RWPE2 (cell line): ENCODE results near the gene SUPT20H.

Experiments
- ATAC-seq: fragments of 200-7000 bp; cut with Tn5 transposase; 3 replicates; pipeline ENCODE4 v1.9.1; 2021; ENCODE audit warnings: low read depth
- DNase-seq: peaks from one replicate; pipeline ENCODE4 v3.0.0-alpha.2; 2020; ENCODE audit warnings: low spot score
- H3K27ac ChIP-seq: fragments of 450-650 bp; 2 replicates; pipeline ENCODE4 v1.5.1; 2017; ENCODE audit warnings: mild to moderate bottlenecking; ENCODE audit not compliant: poor library complexity, severe bottlenecking
- H3K27me3 ChIP-seq: fragments of 250-450 bp; sonication (Bioruptor Pico); 2 replicates; pipeline ENCODE4 v1.5.1; 2021; ENCODE audit warnings: mild to moderate bottlenecking, moderate library complexity; ENCODE audit not compliant: insufficient read depth, poor library complexity, severe bottlenecking
- H3K36me3 ChIP-seq: fragments of 250-450 bp; sonication (Bioruptor Pico); 2 replicates; pipeline ENCODE4 v1.5.1; 2020; ENCODE audit warnings: low read depth, mild to moderate bottlenecking, moderate library complexity
- H3K4me1 ChIP-seq: fragments of 250-450 bp; sonication (Bioruptor Pico); 2 replicates; pipeline ENCODE4 v1.5.1; 2021; ENCODE audit warnings: mild to moderate bottlenecking, moderate library complexity; ENCODE audit not compliant: insufficient read depth, poor library complexity, severe bottlenecking
- H3K4me3 ChIP-seq: fragments of 250-450 bp; sonication (Bioruptor Pico); 2 replicates; pipeline ENCODE4 v1.5.1; 2021; ENCODE audit warnings: mild to moderate bottlenecking, moderate library complexity; ENCODE audit not compliant: severe bottlenecking
- H3K9me3 ChIP-seq: fragments of 250-450 bp; sonication (Bioruptor Pico); 2 replicates; pipeline ENCODE4 v1.5.1; 2021; ENCODE audit warnings: mild to moderate bottlenecking, moderate library complexity; ENCODE audit not compliant: severe bottlenecking
- TF ChIP-seq, protein P1 (sequence below): fragments of 450-650 bp; IDR thresholded peaks from one replicate; pipeline ENCODE4 v1.5.1; 2017; ENCODE audit warnings: mild to moderate bottlenecking, moderate library complexity; ENCODE audit not compliant: poor library complexity, severe bottlenecking

Gene SUPT20H

DNA sequence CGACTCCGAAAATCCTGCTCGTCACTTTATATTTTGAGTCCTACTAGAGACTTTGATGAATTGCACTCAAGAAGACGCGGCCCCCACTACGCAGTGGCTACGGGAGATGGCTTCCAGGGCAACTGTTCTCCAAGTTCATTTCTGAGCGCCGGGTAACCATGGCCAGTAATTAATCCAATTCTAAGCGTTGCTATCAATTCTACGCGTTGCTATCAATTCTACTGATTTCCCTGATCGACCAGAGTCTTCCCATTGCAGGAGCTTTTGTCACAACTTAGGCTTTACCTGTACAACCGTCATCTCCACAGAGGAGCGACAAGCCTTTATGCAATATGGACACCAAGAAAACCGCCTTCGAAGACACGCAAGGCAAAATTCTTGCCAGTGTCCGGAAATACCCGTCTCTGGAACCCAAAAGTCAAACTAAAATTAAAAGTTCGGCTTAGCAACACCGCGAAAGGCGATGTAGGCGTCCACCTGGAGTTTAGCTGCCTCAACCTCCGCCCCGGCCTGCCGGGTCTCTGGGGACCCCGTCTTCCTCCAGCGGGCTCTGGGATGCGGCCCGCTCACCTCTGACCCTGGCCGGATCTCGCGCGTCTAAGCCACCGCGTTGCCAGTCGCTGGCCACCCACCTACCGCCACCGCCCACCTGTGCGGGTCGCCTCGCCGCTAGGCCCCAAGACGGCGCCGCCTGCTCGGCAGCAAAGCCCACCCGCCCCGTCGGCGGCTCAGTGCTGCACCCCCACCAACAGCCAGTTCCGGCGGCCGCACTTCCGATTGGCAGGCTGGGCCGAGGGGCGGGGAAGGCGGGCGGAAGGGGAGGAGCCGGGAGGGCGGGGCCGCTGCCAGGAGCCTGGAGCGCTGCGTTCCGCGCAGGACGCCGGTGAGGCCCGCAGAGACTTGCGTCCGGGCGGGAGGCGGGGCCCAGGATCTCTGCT, at the start of gene SUPT20H:
SUPT20H (minus strand) TSS at position 779 of the 938 bp plus-strand sequence. CDS start 8,198 bp downstream, outside the sequence.
- Histone ChIP-seq H3K9me3 (no peaks in the 10 kb centered on the region), H3K27me3 (no peaks in the 10 kb centered on the region), H3K4me3 (peak within 1 kb of the TSS; percentile 70), H3K4me1 (no peaks in the 10 kb centered on the region), H3K36me3 (peaks cover 12% of the 10 kb centered on the region; the same call in 1 of the 2 replicates), H3K27ac (peak within 1 kb of the TSS; percentile 57)
- TF ChIP-seq, protein P1, sequence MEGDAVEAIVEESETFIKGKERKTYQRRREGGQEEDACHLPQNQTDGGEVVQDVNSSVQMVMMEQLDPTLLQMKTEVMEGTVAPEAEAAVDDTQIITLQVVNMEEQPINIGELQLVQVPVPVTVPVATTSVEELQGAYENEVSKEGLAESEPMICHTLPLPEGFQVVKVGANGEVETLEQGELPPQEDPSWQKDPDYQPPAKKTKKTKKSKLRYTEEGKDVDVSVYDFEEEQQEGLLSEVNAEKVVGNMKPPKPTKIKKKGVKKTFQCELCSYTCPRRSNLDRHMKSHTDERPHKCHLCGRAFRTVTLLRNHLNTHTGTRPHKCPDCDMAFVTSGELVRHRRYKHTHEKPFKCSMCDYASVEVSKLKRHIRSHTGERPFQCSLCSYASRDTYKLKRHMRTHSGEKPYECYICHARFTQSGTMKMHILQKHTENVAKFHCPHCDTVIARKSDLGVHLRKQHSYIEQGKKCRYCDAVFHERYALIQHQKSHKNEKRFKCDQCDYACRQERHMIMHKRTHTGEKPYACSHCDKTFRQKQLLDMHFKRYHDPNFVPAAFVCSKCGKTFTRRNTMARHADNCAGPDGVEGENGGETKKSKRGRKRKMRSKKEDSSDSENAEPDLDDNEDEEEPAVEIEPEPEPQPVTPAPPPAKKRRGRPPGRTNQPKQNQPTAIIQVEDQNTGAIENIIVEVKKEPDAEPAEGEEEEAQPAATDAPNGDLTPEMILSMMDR, result no peak
- DNase-seq, result peak; percentile 85
- peak; percentile 97 for ATAC-seq

DNA sequence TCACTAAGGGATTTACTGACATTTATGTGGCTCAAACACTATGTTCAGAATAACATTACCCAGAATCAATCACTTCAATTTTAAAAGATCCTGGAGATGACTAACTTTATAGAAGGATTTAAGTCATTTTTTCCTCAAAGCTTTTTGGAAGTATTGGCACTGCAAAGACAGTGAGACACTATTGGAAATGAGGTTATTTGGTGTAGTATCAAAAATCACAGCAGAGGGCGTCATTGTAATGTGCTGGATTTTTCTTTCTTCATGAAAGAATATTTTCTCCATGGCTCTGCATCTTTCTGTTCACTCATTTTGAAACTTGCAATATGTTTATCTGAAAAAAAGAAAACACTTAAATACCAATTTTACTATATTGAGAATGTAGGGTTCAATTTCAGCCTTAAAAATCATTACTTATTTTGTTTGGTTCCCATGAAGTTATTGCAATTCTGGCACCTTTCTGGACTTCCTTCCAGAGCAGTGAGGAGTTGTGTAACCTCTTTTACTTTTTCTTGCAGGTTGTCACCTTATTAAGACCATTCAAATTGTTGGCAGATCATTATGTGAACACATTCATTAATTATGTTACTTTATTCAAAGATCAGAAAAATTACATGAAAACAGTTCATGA, 49.7 kb upstream of the SUPT20H start:
- H3K27ac ChIP-seq, result no peak overlapping the region
- no peak for ATAC-seq
- no peaks in the 10 kb centered on the region for H3K36me3 ChIP-seq
- no peak for DNase-seq
- no peaks in the 10 kb centered on the region for H3K4me1 ChIP-seq
- no peaks in the 10 kb centered on the region for H3K9me3 ChIP-seq
- TF ChIP-seq, protein P1, result peak; percentile 85
- H3K4me3 ChIP-seq, result no peak overlapping the region
- no peaks in the 10 kb centered on the region for H3K27me3 ChIP-seq

DNA sequence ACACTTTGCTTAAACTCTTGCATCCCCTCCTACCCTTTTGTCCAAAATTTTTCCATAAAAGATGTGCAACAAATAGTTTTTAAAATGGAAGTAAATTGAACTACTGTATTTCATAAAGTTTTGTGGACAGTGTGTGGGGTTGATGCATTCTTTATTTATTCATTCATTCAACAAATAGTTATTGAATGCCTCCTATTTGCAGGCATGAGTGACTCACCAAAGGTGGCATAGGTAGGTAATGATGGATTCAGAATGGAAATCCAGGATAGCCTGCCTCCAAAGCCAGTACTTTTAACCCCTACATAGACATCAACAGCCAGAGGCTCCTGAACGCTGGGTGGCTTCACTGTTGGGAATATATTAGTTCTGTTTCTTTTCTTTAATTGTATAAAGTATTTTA, 48.4 kb upstream of the SUPT20H start:
- H3K4me3 ChIP-seq, result no peak overlapping the region
- no peak overlapping the region for H3K27ac ChIP-seq
- no peaks in the 10 kb centered on the region for H3K4me1 ChIP-seq
- H3K27me3 ChIP-seq, result no peaks in the 10 kb centered on the region
- ATAC-seq (0 out of 3 replicates have a peak, but pooled peaks have one; percentile 48), DNase-seq (no peak)
- no peaks in the 10 kb centered on the region for H3K9me3 ChIP-seq
- no peaks in the 10 kb centered on the region for H3K36me3 ChIP-seq
- TF ChIP-seq, protein P1, result no peak

DNA sequence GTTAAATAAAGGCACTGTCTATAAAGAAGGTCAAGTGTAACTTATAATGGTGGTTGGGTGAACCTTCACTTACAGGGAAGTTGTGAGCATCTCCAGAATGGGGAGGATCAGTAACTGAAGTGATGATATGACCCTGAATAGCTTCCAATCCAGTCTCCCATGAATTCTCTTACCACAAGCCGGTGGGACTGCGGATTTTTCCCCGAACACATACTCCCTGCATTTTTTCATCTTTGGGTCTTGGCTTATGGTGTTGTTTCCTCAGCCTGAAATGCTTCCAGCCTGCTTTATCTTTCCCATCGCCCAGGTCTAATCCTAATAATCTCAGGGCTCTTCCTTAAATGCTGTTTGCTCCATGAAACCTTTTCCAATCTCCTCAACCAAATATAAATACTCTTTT, 48.0 kb upstream of the SUPT20H start:
- no peak for ATAC-seq
- TF ChIP-seq, protein P1, result no peak
- H3K9me3 ChIP-seq, result no peaks in the 10 kb centered on the region
- H3K4me1 ChIP-seq, result no peaks in the 10 kb centered on the region
- no peak for DNase-seq
- no peak overlapping the region for H3K27ac ChIP-seq
- no peaks in the 10 kb centered on the region for H3K27me3 ChIP-seq
- H3K4me3 ChIP-seq, result no peak overlapping the region
- H3K36me3 ChIP-seq, result no peaks in the 10 kb centered on the region
